GM21619 (cell line): ENCODE results near the gene TIMM22.
A peak's percentile ranks its signal among the peaks of the same experiment; 100 is the strongest.
"Not testable (repeated sequence)": the region's sequence is repeated elsewhere in the genome, so short reads cannot be mapped to it uniquely, and the experiment has no call there.

Experiments used
- ATAC-seq: cut with Tn5 transposase; IDR thresholded peaks from one replicate; pipeline ENCODE4 v1.9.1; 2021; ENCODE audit not compliant: unreplicated experiment

TIMM22 gene

DNA sequence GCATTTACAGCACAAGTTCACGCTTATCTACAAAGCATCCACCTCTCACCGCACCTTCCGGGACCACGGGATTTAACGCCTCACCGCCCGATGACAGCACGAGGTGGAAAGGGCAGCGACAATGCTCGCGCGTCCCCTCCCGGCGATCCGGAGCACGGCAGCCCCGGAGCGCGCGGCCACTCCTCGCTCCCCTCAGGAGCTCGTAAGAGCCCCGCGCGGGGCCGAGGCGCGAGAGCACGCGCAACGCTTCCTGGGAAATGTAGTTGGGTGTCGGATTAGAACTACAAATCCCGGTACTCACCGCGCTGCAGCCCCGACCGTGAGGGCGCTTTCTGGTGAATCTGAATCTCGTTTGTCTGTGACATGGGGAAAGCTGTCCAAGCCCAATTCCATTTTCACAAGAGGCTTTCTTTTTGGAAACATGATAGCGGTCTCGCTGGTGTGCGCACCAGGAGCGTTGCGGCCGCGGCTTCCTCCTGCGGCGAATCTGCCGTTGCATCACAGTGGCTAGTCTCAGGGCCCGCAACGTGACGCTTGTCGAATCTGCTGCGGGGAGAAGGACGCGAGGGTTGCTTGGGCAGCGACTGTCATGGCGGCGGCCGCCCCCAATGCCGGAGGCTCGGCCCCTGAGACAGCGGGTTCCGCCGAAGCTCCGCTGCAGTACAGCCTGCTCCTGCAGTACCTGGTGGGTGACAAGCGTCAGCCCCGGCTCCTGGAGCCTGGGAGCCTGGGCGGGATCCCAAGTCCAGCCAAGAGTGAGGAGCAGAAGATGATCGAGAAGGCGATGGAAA, at the start of gene TIMM22:
Gene TIMM22 (plus strand): TSS at position 576 of the 791 bp plus-strand sequence. CDS start 14 bp downstream, at position 590.
- peak; percentile 89 for ATAC-seq

DNA sequence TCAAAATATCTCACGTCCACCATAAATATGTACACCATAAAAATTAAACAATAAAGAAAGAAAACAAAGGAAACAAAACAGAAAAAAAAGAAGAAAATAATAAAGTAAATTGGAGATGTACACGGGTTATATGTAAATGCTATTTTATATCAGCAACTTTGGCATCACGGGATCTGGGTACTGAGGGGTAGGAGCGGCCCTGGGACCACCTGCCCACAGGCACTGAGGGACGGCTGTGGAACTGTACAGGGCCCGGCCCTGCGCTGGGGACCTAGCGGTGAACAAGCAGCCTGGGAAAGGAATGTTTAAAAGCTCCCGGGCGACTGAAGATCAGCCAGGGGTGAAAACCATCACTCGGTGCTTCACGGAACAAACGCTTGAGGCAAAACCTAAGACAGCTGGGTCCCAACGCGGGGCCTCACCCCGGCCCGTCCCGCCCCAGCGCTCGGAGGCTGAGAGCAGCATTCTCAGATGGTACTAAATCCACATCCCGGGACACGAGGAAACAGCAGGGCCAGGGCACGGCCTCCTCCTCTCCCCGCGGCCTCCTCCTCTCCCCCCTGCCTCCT, 48.6 kb upstream of the TIMM22 start:
- no peak for ATAC-seq

DNA sequence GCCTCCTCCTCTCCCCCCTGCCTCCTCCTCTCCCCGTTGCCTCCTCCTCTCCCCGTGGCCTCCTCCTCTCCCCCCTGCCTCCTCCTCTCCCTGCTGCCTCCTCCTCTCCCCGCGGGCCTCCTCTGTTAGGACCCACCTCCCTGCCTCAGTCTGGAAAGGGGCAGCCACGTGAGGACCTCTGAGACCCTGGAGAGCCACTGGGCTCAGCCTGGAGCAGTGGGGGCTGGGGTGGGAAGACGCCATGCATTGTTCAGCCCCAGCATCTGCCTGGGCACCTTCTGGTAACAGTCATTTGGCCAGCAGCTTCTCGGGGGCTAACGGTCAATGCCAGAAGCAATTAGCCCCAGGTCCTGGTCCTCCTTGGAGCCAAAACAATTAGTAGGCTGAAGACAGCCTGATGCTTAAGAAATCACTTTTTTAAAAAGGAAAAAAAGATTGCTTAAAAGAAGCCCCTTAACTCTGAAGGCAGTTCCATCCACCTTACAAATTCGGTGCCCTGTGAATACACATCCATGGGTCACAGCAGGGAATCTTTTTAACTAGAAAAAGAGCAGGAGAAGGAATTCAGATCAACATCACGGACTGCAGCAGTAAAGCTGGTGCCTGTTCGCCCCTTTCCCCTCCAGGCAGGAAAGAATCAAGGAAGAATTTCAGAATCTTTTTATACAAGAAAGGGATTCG, 47.2 kb upstream of the TIMM22 start:
- no peak for ATAC-seq

DNA sequence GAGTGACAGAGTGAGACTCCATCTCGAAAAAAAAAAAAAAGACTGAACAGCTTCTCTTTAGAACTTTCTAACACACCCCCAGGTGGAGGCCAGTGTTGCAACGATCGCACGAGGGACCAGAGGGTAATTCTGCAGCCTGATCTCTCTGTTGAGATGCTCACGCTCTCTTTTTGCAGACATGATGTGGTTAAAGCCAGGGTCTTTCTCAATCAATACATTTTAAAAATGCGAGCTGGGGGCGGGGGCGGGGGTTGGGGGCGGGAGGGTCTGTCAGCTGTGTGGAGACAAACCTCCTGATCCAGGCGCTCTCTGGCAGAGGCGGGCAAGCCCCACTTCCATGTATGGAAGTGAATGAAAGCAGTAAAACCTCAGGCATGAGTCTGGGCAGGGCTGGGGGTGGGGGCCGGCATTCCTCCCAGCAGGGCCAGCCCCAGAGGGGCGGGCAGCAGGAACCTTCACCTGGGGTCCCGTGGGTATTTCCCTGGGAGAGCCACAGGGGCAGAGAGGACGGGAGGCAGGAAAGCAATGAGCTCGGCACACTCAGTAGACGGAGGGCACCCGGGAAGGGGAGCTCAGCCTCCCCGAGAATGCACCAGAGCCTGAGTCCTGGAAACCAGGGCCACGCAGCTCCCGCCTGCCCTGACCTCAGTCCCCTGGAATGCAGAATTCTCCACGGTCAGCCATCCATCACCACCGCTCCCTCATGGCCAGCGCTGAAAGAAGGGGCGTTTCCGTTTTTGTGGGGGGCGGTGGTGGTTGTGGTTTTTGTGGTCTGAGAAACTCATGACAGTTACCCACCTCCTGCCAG, 45.4 kb upstream of the TIMM22 start:
- no peak for ATAC-seq

DNA sequence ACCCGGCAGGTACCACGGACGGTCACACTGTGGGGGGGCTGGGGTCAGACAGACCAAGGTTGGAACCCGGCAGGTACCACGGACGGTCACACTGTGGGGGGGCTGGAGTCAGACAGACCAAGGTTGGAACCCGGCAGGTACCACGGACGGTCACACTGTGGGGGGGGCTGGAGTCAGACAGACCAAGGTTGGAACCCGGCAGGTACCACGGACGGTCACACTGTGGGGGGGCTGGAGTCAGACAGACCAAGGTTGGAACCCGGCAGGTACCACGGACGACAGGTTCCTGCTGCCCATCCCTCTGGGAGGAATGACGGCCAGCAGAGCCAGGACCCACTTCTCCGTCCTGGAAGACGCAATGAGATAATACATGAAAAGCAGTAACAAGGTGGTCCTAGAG, 44.3 kb upstream of the TIMM22 start:
- ATAC-seq = not testable (repeated sequence)

DNA sequence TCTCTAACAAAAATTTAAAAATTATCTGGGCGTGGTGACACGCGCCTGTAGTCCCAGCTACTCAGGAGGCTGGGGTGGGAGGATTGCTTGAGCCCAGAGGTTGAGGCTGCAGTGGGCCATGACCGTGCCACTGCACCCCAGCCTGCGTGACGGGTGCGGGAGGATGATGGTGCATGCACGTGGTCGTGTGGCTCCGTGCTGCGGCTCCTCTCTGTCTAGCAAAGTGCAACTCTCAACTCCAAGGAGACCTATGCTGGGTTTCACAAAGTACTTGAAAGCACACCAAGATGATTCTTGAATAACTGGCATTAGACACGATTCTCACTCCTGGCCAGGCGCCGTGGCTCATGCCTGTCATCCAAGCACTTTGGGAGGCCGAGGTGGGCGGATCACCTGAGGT, 43.2 kb upstream of the TIMM22 start:
- no peak for ATAC-seq

DNA sequence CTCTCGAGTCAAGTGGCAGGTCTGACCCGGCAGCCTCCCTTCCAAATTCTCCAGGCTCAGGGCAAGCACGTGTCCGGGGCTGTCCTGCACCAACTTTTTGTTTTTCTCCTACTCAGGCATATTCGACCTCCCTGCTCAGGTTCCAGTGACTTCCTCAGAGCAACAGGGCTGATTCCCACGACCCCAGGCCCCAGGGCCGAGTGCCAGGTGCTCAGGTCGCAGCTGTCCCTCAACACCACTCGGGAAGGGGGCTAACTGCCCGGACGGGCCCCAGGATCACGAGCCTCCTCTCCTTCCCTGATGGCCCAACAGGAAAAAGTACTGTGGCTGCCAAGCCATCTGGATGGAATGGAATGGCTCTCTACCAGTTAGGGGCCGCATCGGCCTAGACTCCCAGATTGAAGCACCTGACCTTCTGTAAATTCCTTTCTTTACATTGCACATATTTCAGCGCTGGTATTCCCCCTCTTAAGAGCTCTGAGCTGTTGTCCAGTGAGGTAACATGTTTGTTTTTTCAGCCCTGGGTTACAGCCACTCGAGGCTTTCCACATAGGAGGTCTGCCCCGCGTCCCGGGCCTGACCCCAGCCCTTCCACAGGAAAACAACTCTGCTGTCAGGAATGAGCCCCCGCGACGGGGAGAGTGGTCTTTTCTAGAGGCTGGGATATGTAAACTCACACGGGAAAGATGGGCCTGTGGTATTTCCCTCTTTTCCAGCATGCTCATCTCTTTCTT, 42.3 kb upstream of the TIMM22 start:
- no peak for ATAC-seq

DNA sequence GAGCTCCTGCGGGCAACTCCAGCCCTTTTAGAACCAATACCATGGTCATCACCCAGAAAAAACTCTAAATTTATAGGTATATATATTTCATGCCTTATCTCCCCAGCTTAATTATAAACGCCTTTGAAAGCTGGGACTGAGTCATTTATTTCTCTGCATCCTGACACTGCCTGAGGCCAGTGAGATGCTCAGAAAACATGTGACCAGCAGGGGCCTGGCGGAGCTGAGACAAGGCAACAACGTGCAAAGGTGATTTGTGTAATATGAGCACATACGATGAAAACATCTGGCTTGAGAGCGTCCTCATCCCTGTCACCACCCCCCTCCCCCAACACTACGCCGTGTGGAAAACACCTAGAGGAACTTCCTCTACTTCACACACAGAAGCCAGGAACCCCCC, 40.0 kb upstream of the TIMM22 start:
- no peak for ATAC-seq

DNA sequence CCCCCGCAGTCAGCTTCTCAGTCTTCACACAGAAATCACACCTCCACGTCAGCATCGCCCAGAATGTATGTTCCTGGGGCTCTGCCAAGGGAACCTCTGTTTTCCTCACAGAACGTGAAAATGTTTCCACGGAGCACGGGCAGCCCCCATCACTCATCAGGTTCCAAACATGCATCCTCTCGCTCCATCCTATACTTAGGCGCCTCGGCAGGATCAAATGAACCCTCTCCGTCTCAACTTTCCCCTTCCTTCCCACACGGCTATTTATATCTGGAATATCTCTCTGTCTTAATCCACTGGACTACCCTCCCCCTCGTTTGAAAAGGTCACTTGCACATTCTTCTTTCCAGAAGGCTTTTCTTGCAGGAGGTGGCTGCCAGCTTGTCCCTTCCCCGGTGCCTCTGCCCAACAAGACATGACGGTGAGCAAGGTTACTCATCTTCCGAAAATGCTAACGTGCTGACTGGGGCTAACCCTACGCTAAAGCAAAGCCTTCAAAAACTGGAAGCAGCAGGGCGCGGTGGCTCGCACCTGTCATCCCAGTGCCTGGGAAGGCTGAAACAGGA, 39.0 kb upstream of the TIMM22 start:
- no peak for ATAC-seq

DNA sequence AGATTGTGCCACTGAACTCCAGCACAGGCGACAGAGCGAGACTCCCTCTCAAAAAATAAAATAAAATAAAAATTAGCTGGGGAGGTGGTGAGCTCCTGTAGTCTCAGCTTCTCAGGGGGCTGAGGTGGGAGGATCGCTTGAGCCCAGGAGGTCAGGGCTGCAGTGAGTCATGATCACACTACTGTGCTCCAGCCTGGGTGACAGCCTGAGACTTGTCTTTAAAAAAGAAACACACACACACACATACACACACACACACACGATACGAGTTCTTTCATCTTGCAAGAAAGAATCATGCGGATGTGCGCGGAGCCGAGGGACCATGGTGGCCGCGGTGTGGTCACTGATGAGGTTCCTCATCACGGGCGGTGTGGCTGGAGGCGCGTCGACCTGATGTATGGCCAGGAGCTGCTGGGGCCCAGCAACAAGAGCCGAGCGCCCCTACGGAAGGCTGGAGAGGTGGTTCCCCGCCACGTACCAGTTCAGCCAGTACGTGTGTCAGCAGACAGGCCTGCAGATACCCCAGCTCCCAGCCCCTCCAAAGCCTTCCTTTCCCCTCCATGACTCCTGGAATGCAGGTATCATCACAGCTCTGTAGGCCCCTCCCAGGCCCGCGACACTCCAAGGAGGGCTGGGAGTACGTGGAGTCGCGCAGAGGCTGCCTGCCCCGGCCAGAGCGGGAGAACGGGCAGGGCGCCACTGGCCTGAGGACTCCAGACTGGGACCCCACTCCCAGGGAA, 38.0 kb upstream of the TIMM22 start:
- no peak for ATAC-seq

DNA sequence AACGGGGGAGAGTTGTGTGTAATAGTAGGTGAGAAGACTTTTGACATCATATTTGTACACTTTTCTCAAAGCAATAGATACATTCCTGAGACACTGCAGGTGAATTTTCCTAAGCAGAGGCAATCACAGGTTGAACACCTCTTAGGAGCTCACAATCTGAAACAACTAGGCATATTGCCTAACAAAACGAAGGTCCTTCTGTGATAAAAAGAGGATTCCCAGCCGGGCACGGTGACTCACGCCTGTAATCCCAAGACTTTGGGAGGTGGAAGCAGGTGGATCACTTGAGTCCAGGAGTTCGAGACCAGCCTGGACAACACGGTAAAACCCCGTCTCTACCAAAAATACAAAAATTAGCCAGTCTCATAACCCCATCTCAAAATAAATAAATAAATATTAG, 34.8 kb upstream of the TIMM22 start:
- ATAC-seq = no peak

DNA sequence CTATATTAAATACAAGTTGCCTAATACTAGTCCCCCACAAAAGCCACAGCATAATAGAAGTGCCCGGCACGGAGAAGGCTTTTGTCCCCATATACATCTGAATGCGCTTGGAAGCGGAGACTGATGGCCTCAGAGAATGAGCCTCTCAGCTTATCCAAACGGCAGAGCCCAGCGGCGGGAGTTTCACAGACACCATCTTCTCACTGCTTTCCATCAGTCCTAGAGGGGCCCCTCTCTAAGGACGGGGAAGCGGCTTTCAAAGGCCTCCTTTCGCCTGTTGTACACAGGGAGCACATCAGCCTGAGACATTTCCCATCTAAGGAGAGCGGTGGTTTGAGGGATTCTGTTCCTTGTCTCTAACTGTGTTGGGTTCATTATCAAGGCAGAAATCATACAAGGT, 34.3 kb upstream of the TIMM22 start:
- ATAC-seq = no peak

DNA sequence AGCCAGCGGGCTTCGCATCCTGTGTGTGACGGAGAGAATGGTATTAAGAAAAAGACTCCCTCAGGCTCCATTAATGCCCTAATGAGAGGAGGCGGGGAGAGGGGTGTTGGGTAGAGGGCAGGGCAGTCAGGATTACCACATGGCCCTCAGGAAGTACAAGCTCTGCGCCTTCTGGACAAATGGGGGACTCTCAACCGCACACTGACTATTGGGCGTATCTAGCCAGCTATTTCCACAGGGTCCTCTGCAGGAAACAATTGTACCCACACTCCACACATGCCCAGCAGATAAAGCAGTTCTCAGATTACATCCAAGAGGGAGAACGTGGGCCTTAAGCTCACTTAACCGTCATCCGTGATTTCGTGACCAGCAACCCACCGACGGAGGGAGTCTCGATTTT, 32.1 kb upstream of the TIMM22 start:
- no peak for ATAC-seq

DNA sequence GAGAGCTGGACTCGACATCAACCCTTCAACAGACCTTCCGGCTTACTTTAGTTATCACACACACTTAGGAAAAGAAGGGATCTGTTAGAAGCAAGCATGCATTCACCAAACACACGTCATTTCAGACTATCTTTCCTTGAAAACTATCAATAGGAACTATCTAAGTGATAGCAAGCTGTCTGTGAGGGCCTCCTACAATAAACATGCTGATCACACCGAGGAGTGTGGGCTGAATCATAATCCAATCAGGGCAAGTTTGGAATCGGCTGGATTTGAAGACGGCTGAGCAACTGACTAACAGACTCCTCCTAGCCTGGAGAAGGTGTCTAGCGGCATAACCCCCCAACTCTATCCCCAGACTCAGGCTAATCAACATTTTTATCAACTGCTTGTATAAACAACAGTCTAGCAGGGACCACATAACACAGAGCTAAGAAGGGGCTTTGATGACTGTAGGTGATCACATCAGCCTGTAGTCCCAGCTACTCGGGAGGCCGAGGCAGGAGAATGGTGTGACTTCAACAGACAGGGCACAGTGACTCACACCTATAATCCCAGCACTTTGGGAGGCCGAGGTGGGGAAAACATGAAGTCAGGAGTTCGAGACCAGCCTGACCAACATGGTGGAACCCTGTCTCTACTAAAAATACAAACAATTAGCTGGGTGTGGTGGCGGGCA, 31.5 kb upstream of the TIMM22 start:
- ATAC-seq = no peak

DNA sequence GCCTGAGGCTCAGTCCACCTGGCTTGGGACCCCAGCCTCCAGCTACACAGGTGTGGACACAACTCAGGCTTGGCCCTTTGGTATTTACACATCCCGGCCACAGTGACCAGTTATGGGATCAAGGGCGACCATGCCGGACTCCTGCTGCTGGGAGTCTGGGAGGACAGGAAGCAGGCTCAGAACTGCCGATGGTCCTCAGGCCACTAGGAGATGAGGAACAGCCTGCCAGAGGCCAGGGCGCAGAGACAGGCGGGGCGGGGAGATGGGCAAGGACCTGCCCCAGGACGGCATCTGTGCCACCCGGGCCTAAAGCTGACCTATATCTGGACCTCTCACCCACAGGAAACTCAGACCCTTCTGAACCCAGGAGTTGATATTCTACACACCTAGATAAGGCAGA, 29.8 kb upstream of the TIMM22 start:
- no peak for ATAC-seq

DNA sequence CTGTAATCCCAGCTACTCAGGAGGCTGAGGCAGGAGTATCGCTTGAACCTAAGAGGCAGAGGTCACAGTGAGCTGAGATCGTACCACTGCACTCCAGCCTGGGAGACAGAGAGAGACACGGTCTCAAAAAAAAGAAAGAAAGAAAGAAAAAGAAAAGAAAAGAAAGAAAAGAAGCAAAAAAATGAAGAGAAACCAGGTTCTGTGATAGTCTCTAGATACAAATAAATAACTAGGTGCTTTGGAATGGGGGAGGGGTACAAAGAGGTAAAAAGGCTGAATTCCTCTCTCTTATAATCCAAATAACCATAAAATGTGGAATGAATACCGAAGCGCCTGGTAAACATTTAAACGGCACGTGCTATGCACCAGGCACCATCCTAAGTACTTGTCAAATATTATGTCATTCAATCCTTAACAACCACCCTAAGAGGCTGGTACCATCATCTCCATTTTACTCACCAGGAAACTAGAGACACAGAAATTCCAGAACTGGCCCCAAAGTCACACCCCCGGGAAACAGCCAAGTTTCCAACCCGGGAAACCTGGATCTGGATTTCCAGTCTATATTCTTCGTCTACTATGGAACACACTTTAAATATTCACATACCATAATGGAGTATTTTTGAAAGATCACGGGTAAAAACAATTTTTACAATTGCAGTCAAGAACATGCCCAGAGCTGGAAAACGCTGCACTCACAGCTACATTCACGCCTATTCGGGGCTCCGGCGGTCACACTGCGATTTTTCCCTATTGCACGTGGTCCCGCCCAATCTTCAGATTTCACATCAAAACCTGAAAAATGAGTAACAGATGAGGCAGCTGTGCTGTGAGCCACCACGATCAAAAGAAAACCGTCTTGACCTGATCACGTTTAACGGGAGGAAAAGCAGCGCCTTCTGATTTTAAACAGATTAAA, 27.9 kb upstream of the TIMM22 start:
- ATAC-seq = no peak

DNA sequence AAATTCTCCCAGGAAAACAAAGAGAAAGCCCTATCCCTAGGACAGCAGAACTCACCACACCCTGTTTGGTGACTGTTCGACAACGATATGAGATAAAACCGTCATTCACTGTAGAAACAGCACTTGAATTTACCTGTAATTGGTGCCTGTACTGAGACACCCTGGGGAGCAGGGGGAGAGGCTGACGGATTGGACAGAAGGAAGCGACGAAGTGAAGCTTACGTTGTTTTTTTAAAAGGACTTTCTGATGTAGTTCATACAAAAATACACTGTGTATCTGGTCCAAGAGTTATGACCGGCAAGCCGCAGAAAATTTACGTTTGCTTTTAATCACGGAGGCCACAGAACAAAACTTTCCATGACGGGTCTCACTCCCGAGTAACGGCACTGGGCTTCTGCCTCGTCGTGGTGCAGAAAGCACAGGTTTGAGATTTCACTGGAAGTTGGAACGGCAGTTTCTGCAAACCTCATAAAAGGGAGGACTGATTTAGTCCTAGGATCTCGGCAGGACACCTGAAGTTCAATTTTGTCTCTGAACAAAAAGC, 27.0 kb upstream of the TIMM22 start:
- no peak for ATAC-seq

DNA sequence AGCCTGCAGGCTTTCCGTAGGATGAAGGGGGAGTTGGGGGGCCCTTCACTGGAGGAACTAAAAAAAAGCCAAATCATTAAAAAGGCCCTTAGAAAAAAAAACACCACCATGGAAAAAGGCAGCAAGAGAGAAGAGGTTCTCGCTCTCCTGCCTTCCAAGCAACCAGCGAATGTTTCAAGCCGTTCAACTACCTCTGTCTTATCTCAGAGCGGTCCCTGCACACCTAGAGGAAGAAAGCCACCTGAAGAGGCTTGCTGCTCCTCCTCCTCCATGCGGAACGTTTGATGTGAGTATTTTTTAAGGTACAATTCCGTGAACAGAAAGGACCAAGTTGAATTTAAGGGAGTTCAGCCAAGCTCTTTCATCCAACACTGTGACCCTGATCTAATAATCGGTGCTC, 26.6 kb upstream of the TIMM22 start:
- ATAC-seq = no peak
